ENCODE data around the gene SPANXB1. TPM values are rescaled to one million over a fixed set of nuclear protein-coding genes. Genes with fewer than 3 reads are reported as not detected.
"Not testable (repeated sequence)": the region's sequence is repeated elsewhere in the genome, so short reads cannot be mapped to it uniquely, and the experiment has no call there.

SPANXB1 gene, protein sequence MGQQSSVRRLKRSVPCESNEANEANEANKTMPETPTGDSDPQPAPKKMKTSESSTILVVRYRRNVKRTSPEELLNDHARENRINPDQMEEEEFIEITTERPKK
- total RNA-seq = not detected
- long read RNA-seq = 0 reads

DNA sequence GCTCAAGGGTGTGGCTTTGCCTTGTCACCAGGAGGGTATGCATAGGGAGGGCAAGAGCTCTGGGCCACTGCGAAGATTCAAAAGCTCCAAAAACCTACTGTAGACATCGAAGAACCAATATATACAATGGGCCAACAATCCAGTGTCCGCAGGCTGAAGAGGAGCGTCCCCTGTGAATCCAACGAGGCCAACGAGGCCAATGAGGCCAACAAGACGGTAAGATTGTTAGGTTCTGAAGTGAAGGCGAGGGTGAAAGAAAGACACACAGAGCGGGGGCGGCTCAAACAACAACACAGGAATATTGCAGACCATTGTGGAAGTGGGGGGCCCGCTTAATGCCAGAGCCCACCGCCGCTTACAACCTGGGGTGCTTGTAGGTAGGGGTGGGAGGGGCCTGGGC is at the start of gene SPANXB1:
TSS of gene SPANXB1 (plus strand) at position 27 of the 400 bp plus-strand sequence. CDS start at position 127, 100 bp downstream.
- H3K27me3 ChIP-seq (ENCODE audit: low read depth); H3K9me3 ChIP-seq; H3K36me3 ChIP-seq; ATAC-seq; H3K27ac ChIP-seq; H3K4me3 ChIP-seq; DNase-seq; H3K4me1 ChIP-seq; intact Hi-C loops (cut with DNase I): not testable (repeated sequence)

DNA sequence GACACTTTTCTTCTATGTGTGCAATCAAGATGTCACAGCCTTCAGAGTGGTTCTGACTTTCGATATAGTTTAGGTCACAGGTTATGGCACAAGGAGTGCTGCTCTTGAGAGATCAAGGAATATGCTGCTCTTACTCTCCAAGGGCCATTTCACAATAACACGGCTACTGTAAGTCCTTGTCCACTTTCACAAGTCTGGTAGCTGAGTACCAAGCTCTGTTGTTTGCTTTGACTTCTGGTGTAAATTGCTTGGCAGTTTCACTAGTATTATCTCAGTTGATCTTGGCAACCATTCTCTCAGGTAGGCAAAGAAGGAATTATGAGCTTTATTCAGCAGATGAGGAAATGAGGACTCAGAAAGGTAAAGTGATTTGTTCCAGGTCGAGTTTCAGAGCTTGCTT is 35.4 kb upstream of the SPANXB1 start:
- Histone ChIP-seq H3K9me3 (no peaks in the 10 kb centered on the region), H3K36me3 (no peaks in the 10 kb centered on the region), H3K4me3 (no peak overlapping the region), H3K27ac (no peak overlapping the region), H3K4me1 (no peaks in the 10 kb centered on the region), H3K27me3 (ENCODE audit: low read depth) (no peaks in the 10 kb centered on the region)
- ATAC-seq = peak; percentile 80 to 90
- intact Hi-C loops (cut with DNase I) = no loop called here
- TF ChIP-seq, protein P1, sequence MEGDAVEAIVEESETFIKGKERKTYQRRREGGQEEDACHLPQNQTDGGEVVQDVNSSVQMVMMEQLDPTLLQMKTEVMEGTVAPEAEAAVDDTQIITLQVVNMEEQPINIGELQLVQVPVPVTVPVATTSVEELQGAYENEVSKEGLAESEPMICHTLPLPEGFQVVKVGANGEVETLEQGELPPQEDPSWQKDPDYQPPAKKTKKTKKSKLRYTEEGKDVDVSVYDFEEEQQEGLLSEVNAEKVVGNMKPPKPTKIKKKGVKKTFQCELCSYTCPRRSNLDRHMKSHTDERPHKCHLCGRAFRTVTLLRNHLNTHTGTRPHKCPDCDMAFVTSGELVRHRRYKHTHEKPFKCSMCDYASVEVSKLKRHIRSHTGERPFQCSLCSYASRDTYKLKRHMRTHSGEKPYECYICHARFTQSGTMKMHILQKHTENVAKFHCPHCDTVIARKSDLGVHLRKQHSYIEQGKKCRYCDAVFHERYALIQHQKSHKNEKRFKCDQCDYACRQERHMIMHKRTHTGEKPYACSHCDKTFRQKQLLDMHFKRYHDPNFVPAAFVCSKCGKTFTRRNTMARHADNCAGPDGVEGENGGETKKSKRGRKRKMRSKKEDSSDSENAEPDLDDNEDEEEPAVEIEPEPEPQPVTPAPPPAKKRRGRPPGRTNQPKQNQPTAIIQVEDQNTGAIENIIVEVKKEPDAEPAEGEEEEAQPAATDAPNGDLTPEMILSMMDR (IDR thresholded peaks at IDR 0.05) = no peak
- DNase-seq = no peak

DNA sequence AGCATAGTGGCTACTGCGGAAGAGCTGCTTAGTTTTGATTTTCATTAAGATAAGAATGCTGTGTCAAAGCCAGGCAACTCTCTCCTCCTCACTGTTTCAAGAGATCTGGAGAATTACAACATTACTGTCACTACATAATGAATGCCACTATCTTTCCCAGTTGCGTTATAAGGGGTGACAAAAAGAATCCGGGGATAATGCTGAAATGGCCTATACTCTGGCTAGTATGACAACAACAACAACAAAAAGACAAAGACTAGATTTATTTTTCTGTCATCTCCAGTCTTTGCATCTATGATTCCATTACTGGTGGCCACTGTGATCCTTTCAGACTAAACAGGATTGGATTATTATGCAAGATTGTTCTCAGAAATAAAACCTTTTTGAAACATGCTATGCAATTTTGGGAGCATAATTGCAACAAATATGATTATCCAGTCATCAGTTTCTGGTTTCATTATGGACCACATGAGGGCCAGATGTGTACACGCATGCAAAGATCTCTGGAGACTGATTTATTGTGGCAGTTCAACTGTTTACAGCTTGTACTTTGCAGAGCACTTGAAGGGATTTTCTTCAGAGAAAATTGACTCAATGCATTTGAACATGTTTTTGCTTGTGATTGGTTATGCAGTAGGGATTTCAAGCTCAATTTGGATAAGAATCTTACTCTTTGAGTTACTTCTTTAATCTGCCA is 31.1 kb upstream of the SPANXB1 start:
- no peaks in the 10 kb centered on the region for H3K4me1 ChIP-seq
- intact Hi-C loops (cut with DNase I) = no loop called here
- TF ChIP-seq, protein P1 (IDR thresholded peaks at IDR 0.05) = no peak
- no peak for ATAC-seq
- no peaks in the 10 kb centered on the region for H3K27me3 ChIP-seq (ENCODE audit: low read depth)
- no peaks in the 10 kb centered on the region for H3K9me3 ChIP-seq
- H3K36me3 ChIP-seq = no peaks in the 10 kb centered on the region
- no peak for DNase-seq
- no peak overlapping the region for H3K4me3 ChIP-seq
- H3K27ac ChIP-seq = no peak overlapping the region

DNA sequence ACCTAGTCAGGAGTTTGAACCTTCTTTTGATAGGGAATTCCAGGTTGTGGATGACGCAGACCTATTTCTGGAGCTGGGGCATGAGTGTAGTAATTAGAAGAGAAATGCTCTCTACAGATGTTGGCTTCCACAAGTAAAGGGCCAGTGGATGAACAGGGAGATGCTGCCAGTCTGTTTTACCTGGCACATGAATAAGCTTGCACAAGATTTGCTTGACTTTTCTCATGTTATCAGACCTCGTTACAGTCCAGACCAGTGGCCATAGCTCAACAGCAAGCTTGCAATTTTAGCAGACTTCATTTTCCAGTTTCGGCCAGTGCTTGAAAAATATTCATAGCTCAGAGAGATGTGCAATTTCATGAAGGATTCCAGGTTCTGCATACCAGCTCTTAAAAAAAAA is 26.9 kb upstream of the SPANXB1 start:
- ATAC-seq (no peak), DNase-seq (no peak)
- intact Hi-C loops (cut with DNase I) = no loop called here
- Histone ChIP-seq H3K4me3 (no peak overlapping the region), H3K4me1 (no peaks in the 10 kb centered on the region), H3K27me3 (ENCODE audit: low read depth) (no peaks in the 10 kb centered on the region), H3K9me3 (no peaks in the 10 kb centered on the region), H3K36me3 (no peaks in the 10 kb centered on the region), H3K27ac (no peak overlapping the region)
- TF ChIP-seq, protein P1 (IDR thresholded peaks at IDR 0.05) = no peak

DNA sequence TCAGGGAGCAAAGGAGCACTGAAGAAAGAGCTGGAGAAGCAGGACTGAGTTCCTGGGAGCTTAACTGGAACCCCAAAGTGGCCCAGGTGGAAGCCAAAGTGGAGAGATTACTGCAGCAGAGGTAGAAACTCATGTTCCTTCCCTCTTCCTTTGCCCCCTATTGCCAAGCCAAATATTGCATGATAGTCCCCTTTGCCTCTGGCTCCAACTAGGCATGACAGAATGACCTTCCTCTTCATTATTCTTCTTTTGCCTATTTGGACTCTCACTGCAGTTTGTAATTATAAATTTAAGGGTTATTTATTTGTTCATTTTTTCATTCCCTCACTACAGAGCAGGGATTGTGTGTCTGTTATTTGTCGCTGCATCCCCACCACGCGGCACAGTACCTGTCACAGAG is 22.1 kb upstream of the SPANXB1 start:
- ATAC-seq (no peak), DNase-seq (no peak)
- H3K9me3 ChIP-seq = no peaks in the 10 kb centered on the region
- TF ChIP-seq, protein P1 (IDR thresholded peaks at IDR 0.05) = no peak
- no peak overlapping the region for H3K27ac ChIP-seq
- intact Hi-C loops (cut with DNase I) = no loop called here
- H3K27me3 ChIP-seq (ENCODE audit: low read depth) = no peaks in the 10 kb centered on the region
- H3K4me3 ChIP-seq = no peak overlapping the region
- H3K4me1 ChIP-seq = no peaks in the 10 kb centered on the region
- H3K36me3 ChIP-seq = no peaks in the 10 kb centered on the region

DNA sequence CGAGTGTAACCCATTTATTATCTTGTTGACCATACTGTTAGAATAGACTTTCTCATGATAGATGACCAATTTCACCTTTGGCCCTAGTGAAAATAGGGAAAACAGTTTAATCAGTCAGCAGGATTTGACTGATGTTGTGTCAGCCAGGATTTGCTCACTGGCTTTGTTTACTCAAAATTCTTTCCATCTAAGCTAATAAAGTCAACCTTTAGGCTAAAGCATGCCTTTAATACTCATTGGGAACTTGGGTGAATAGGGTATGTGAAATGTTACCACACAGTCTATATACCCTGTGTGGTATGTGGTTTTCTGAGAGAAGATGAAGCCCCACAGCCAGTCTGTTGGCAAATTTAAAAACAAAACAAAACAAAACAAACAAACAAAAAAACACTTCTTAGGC is 18.7 kb upstream of the SPANXB1 start:
- Histone ChIP-seq H3K4me1 (no peaks in the 10 kb centered on the region), H3K27ac (no peak overlapping the region), H3K36me3 (no peaks in the 10 kb centered on the region), H3K4me3 (no peak overlapping the region), H3K27me3 (ENCODE audit: low read depth) (no peaks in the 10 kb centered on the region), H3K9me3 (no peaks in the 10 kb centered on the region)
- no peak for ATAC-seq
- TF ChIP-seq, protein P1 (IDR thresholded peaks at IDR 0.05) = no peak
- intact Hi-C loops (cut with DNase I) = no loop called here
- no peak for DNase-seq

DNA sequence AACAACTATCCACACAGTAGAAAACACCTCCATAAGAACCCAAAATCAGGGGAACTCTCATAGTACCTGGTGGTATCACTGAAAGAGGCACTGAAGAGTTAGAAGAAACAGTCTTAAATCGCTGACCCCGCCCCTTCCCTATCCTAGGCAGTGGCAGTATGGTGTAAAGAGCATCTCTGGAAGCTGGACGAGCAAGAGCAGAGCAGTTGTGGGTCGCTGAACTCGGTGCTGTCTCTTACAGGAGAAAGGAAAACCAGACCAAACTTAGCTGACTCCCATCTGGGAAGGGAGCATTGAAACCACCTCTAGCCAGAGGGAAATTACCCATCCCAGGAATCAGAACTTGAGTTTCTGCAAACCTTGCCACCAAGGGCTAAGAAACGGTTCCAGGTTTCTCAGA is 2.8 kb downstream of the SPANXB1 start:
- H3K9me3 ChIP-seq; DNase-seq; H3K36me3 ChIP-seq; H3K4me1 ChIP-seq; H3K4me3 ChIP-seq; H3K27me3 ChIP-seq (ENCODE audit: low read depth); ATAC-seq; intact Hi-C loops (cut with DNase I); H3K27ac ChIP-seq: not testable (repeated sequence)

DNA sequence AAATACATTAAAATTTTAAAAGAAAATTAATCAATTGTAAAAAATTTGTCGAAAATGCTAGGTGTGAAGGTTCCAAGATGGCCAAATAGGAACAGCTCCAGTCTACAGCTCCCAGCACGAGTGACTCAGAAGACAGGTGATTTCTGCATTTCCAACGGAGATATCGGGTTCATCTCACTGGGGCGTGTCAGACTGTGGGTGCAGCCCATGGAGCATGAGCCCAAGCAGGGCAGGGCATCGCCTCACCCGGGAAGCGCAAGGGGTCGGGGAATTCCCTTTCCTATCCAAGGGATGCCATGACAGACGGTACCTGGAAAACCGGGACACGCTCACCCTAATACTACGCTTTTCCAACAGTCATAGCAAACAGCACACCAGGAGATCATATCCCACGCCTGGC is 41.9 kb downstream of the SPANXB1 start:
- DNase-seq; ATAC-seq; H3K27ac ChIP-seq; H3K27me3 ChIP-seq (ENCODE audit: low read depth); H3K4me1 ChIP-seq; H3K9me3 ChIP-seq; H3K36me3 ChIP-seq; H3K4me3 ChIP-seq; intact Hi-C loops (cut with DNase I): not testable (repeated sequence)

DNA sequence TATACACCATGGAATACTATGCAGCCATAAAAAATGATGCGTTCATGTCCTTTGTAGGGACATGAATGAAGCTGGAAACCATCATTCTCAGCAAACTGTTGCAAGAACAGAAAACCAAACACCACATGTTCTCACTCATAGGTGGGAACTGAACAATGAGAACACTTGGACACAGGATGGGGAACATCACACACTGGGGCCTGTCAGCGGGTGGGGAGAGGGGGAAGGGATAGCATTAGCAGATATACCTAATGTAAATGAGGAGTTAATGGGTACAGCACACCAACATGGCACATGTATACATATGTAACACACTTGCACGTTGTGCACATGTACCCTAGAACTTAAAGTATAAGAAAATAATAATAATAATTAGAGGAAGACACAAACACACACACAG is 47.5 kb downstream of the SPANXB1 start:
- H3K36me3 ChIP-seq; intact Hi-C loops (cut with DNase I); ATAC-seq; H3K27ac ChIP-seq; H3K27me3 ChIP-seq (ENCODE audit: low read depth); H3K4me3 ChIP-seq; H3K4me1 ChIP-seq; H3K9me3 ChIP-seq; DNase-seq: not testable (repeated sequence)

Measured in lower lobe of right lung (tissue), 2 donors.